Small intestine (tissue), 7 donors: ENCODE measurements around the gene VPS37D. TPM values are rescaled to one million over a fixed set of nuclear protein-coding genes. Genes with fewer than 3 reads are reported as not detected.

Source experiments
- DNase-seq, 2 donors: peaks; one replicate each; pipeline versions ENCODE4 v3.0.0 to v3.0.0-alpha.2; 2013
- FAIRE-seq: peaks from 2 replicates; lab custom pipeline; 2012; peaks lifted over from hg19 to GRCh38; lab: Jason Lieb, UNC
- H3K27ac ChIP-seq, 3 donors: one replicate each; pipeline ENCODE4 v1.5.1; 2013; ENCODE audit warnings: low read length in 2 of 3, mild to moderate bottlenecking in 2 of 3, control low read depth in 1 of 3, inconsistent platforms in 1 of 3, low read depth in 1 of 3, moderate library complexity in 1 of 3
- H3K27me3 ChIP-seq, 3 donors: one replicate each; pipeline ENCODE4 v1.6.1; 2013; ENCODE audit warnings: low read length in 3 of 3, inconsistent platforms in 1 of 3; ENCODE audit not compliant: control insufficient read depth in 3 of 3, insufficient read depth in 3 of 3
- H3K36me3 ChIP-seq, 3 donors: one replicate each; pipeline ENCODE4 v1.6.1; 2013; ENCODE audit warnings: low read length in 3 of 3, inconsistent platforms in 1 of 3, low read depth in 1 of 3, mild to moderate bottlenecking in 1 of 3, moderate library complexity in 1 of 3; ENCODE audit not compliant: control insufficient read depth in 3 of 3, insufficient read depth in 2 of 3
- H3K4me1 ChIP-seq, 3 donors: one replicate each; pipeline ENCODE4 v1.6.1; 2013; ENCODE audit warnings: low read length in 2 of 3, inconsistent platforms in 1 of 3, low read depth in 1 of 3, mild to moderate bottlenecking in 1 of 3, moderate library complexity in 1 of 3; ENCODE audit not compliant: control insufficient read depth in 3 of 3, insufficient read depth in 2 of 3
- H3K4me3 ChIP-seq, 3 donors: one replicate each; pipeline ENCODE4 v1.5.1; 2013; ENCODE audit warnings: low read length in 3 of 3, control low read depth in 1 of 3, inconsistent platforms in 1 of 3, low read depth in 1 of 3, mild to moderate bottlenecking in 1 of 3, moderate library complexity in 1 of 3
- H3K9me3 ChIP-seq, 2 donors: one replicate each; pipeline ENCODE4 v1.6.1; 2013; ENCODE audit warnings: low read depth in 1 of 2, low read length in 1 of 2; ENCODE audit not compliant: control insufficient read depth in 2 of 2, insufficient read depth in 1 of 2
- WGBS, 3 donors: extraction: QIAGEN DNeasy Blood & Tissue Kit; methylation state at CpG; one replicate each; pipeline ENCODE4 v1.1.7; 2013; 5-methylcytosine and 5-hydroxymethylcytosine counted together
- polyA plus RNA-seq, 4 donors: library from polyadenylated mRNA; stranded (reverse) in 3 of 4; unstranded in 1 of 4; fragments of 200-250 nt in 3 of 4; fragments of 120-200 nt in 1 of 4; gene quantifications; one replicate each; pipeline versions ENCODE4 v1.2.1 to v1.2.3, GENCODE V29; 2013
- donor health status: healthy with polysubstance abuse.
- donor health status: control.
- donor health status: control.
- donor health status: Bipolar disorder and iron deficiency.
- donor health status: healthy.

VPS37D gene
- polyA plus RNA-seq, 4 donors = 2.6 to 4.2 (median 3.2) TPM

DNA sequence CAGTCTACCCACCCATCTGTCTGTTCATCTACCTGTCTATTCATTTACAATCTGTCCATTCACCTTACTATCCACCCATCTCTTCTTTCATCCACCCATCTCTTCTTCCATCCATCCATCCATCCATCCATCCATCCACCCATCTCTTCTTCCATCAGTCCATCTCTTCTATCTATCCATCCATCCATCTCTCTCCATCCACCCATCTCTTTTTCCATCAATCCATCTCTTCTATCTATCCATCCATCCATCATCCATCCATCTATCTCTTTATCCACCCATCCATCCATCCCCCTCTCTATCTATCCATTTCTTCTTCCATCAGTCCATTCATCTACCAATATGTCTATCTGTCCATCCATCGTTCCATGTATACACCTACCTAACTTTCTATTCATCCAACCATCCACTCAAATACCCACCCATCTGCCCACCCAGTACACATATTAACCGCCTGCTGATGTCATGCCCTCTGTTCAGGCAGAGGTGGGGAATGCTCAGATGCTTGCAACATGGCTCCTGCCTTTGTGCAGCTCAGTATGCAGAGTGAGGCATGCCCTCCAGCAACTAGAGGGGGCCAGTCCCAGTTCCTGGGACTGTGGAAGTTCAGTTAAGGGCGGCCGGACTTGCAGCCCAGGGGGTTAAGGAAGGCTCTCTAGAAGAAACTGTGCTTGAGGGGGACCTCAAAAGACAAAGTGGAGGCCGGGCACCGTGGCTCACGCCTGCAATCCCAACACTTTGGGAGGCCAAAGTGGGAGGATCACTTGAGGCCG is 32.0 kb upstream of the VPS37D start:
- Histone ChIP-seq H3K4me1 (no peaks in the 10 kb centered on the region), H3K36me3 (peaks cover 0 to 39% (median 0%) of the 10 kb centered on the region in 3 donors), H3K4me3 (no peak overlapping the region), H3K27me3 (no peaks in the 10 kb centered on the region), H3K27ac (no peak overlapping the region), H3K9me3 (peaks cover 0 to 1% of the 10 kb centered on the region in 2 donors)
- FAIRE-seq (no peak), DNase-seq (no peak)
- WGBS, 3 donors = 82 to 87% (median 84%) methylated on average over 8 of the region's 8 CpGs

GRCh38 chr7:73638911-73639310 is 28.7 kb upstream of the VPS37D start:
- H3K4me3 ChIP-seq = no peak overlapping the region
- H3K4me1 ChIP-seq = no peaks in the 10 kb centered on the region
- no peak overlapping the region for H3K27ac ChIP-seq
- FAIRE-seq (no peak), DNase-seq (no peak)
- 53 to 85% (median 72%) methylated on average over 3 of the region's 3 CpGs for WGBS, 3 donors
- peaks cover 0 to 19% of the 10 kb centered on the region in 2 donors for H3K9me3 ChIP-seq
- peaks cover 0 to 2% (median 0%) of the 10 kb centered on the region in 3 donors for H3K27me3 ChIP-seq
- peaks cover 0 to 49% (median 0%) of the 10 kb centered on the region in 3 donors for H3K36me3 ChIP-seq

GRCh38 chr7:73642834-73643233 is 24.8 kb upstream of the VPS37D start:
- no peak for DNase-seq
- Histone ChIP-seq H3K27ac (no peak overlapping the region), H3K27me3 (peaks cover 0 to 7% (median 4%) of the 10 kb centered on the region in 3 donors), H3K9me3 (peaks cover 0 to 19% of the 10 kb centered on the region in 2 donors), H3K4me1 (peaks cover 0 to 6% (median 0%) of the 10 kb centered on the region in 3 donors), H3K4me3 (no peak overlapping the region), H3K36me3 (peaks cover 0 to 39% (median 0%) of the 10 kb centered on the region in 3 donors)
- no peak for FAIRE-seq
- WGBS, 3 donors = 68 to 87% (median 74%) methylated on average over 2 of the region's 2 CpGs

DNA sequence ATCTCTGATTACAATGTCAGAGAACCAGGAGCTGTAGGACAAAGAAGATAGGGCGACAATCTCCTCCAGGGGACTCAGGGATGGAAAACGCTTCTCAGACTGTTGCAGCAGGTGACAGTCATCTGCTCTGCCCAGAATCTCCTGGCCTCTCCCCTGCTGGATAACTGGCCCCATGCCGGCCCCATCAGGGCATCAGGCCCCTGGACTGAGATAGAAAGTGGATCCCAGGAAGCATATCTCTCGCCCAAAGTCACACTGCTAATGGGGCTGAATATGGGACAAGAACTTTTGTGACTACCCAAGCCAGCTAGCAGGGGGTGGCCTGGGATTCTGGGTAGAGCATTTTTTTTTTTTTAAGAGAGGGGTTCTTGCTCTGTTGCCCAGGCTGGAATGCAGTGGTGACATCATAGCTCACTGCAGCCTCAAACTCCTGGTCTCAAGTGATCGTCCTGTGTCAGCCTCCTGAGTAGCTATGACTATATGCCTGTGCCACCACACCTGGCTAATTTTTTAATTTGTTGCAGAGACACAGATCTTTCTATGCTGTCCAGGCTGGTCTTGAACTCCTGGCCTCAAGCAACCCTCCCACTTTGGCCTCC is 22.8 kb upstream of the VPS37D start:
- peak overlapping the region in 1 of 3 donors; percentile 97 for H3K27ac ChIP-seq
- peaks cover 0 to 19% of the 10 kb centered on the region in 2 donors for H3K9me3 ChIP-seq
- peak overlapping the region in 1 of 3 donors; percentile 82 for H3K4me3 ChIP-seq
- H3K27me3 ChIP-seq = peaks cover 0 to 7% (median 7%) of the 10 kb centered on the region in 3 donors
- no peak for FAIRE-seq
- peak in 1 of 2 donors; percentile 65 for DNase-seq
- WGBS, 3 donors = 51 to 68% (median 59%) methylated on average over 5 of the region's 5 CpGs
- peaks cover 0 to 34% (median 0%) of the 10 kb centered on the region in 3 donors for H3K36me3 ChIP-seq
- H3K4me1 ChIP-seq = peaks cover 0 to 22% (median 3%) of the 10 kb centered on the region in 3 donors

DNA sequence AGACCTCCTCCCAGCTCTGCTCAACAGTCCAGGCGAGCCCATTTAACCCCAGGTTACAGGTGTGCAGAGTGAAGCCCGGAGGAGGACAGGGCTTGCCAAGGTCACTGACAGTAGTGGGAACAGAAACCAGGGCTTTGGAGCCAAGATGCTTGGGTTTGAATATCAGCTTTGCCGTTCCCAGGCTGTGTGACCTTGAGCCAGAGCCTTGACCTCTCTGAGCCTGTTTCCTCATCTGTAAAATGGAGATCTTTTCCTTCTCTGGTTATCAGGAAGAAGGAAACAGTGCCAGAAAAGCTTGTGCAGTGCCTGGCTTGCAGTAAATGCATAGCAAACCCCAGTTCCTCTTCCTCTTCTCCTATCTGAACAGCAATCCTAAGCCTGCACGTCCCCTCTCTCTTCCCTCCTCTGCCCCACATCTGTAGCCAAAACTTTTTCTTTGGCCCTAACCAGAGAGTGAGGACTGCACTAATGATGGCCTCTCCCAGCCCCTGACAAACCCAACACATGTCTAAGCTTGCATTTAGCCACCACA is 21.9 kb upstream of the VPS37D start:
- Histone ChIP-seq H3K9me3 (peaks cover 0 to 17% of the 10 kb centered on the region in 2 donors), H3K27ac (peak overlapping the region in 2 of 3 donors; percentile 10 to 97), H3K36me3 (peaks cover 0 to 31% (median 0%) of the 10 kb centered on the region in 3 donors), H3K4me3 (peak overlapping the region in 2 of 3 donors; percentile 60 to 82), H3K27me3 (peaks cover 0 to 10% (median 7%) of the 10 kb centered on the region in 3 donors), H3K4me1 (peaks cover 0 to 23% (median 3%) of the 10 kb centered on the region in 3 donors)
- no peak for FAIRE-seq
- peak in 1 of 2 donors; percentile 33 for DNase-seq
- WGBS, 3 donors = 16 to 51% (median 31%) methylated on average over 4 of the region's 4 CpGs

- WGBS, 3 donors = 15 to 39% (median 37%) methylated on average over 12 to 16 of the region's 16 CpGs
- Histone ChIP-seq H3K27me3 (peaks cover 0 to 10% (median 7%) of the 10 kb centered on the region in 3 donors), H3K4me3 (peak overlapping the region in 2 of 3 donors; percentile 60 to 82), H3K36me3 (peaks cover 0 to 26% (median 0%) of the 10 kb centered on the region in 3 donors), H3K9me3 (peaks cover 0 to 3% of the 10 kb centered on the region in 2 donors), H3K27ac (peak overlapping the region; percentile 54 to 97 (median 74)), H3K4me1 (peaks cover 0 to 23% (median 3%) of the 10 kb centered on the region in 3 donors)
- DNase-seq = no peak
- FAIRE-seq = no peak
Observed at GRCh38 chr7:73646785-73647724, 20.6 kb upstream of the VPS37D start.

- DNase-seq (peak; percentile 93 to 95), FAIRE-seq (no peak)
- Histone ChIP-seq H3K4me1 (peaks cover 0 to 23% (median 3%) of the 10 kb centered on the region in 3 donors), H3K27me3 (peaks cover 0 to 9% (median 7%) of the 10 kb centered on the region in 3 donors), H3K27ac (peak overlapping the region; percentile 48 to 97 (median 70)), H3K36me3 (peaks cover 0 to 17% (median 0%) of the 10 kb centered on the region in 3 donors), H3K4me3 (peak overlapping the region in 2 of 3 donors; percentile 60 to 82), H3K9me3 (no peaks in the 10 kb centered on the region)
- WGBS, 3 donors = 1% methylated on average over 51 to 62 of the region's 62 CpGs
Observed at GRCh38 chr7:73647725-73648592, 19.7 kb upstream of the VPS37D start.
